Suprapubic skin (tissue), 4 donors: ENCODE data around the gene OR51B4.

Source experiments
- CTCF ChIP-seq, 2 donors: fragments of 200-600 bp in 1 of 2; fragments of 450-650 bp in 1 of 2; sonication (generic) in 1 of 2; IDR thresholded peaks; one replicate each; pipeline ENCODE4 v1.5.1; 2016 to 2019; ENCODE audit warnings: antibody characterized with exemption in 2 of 2, mild to moderate bottlenecking in 1 of 2, moderate library complexity in 1 of 2
- POLR2A ChIP-seq, 2 donors: fragments of 450-650 bp; IDR thresholded peaks; one replicate each; pipeline ENCODE4 v1.6.1; 2017; ENCODE audit warnings: antibody characterized with exemption in 2 of 2, mild to moderate bottlenecking in 2 of 2, moderate library complexity in 2 of 2
- POLR2AphosphoS5 ChIP-seq, 3 donors: sonication (generic); formaldehyde crosslinking; IDR thresholded peaks; one replicate each; pipeline ENCODE4 v1.6.1; 2017; ENCODE audit warnings: antibody characterized with exemption in 3 of 3

- TF ChIP-seq CTCF (IDR thresholded peaks at IDR 0.05) = no peak
- no peak for TF ChIP-seq POLR2AphosphoS5 (IDR thresholded peaks at IDR 0.05)
- TF ChIP-seq POLR2A (IDR thresholded peaks at IDR 0.05) = no peak
Measured at GRCh38 chr11:5272395-5273017, 29.2 kb downstream of the OR51B4 start.
